Dermis microvascular lymphatic vessel endothelial cell (primary cell): Measurements from ENCODE around the gene HSCB. TPM values are rescaled to one million over a fixed set of nuclear protein-coding genes. Genes with fewer than 3 reads are reported as not detected.
"Not testable (repeated sequence)": the region's sequence is repeated elsewhere in the genome, so short reads cannot be mapped to it uniquely, and the experiment has no call there.

Experiments
- DNase-seq, 2 donors: peaks; one replicate each; pipeline versions ENCODE4 v3.0.0 to v3.0.0-alpha.2; 2010; ENCODE audit warnings: low read depth in 2 of 2
- total RNA-seq: library from RNA; depleted of rRNA; stranded (reverse); fragments of >200 nt; gene quantifications from 2 replicates; pipeline ENCODE4 v1.2.1, GENCODE V29; 2014

Gene HSCB, protein sequence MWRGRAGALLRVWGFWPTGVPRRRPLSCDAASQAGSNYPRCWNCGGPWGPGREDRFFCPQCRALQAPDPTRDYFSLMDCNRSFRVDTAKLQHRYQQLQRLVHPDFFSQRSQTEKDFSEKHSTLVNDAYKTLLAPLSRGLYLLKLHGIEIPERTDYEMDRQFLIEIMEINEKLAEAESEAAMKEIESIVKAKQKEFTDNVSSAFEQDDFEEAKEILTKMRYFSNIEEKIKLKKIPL
- total RNA-seq = 14.9 and 19.8 TPM in 2 replicates

DNA sequence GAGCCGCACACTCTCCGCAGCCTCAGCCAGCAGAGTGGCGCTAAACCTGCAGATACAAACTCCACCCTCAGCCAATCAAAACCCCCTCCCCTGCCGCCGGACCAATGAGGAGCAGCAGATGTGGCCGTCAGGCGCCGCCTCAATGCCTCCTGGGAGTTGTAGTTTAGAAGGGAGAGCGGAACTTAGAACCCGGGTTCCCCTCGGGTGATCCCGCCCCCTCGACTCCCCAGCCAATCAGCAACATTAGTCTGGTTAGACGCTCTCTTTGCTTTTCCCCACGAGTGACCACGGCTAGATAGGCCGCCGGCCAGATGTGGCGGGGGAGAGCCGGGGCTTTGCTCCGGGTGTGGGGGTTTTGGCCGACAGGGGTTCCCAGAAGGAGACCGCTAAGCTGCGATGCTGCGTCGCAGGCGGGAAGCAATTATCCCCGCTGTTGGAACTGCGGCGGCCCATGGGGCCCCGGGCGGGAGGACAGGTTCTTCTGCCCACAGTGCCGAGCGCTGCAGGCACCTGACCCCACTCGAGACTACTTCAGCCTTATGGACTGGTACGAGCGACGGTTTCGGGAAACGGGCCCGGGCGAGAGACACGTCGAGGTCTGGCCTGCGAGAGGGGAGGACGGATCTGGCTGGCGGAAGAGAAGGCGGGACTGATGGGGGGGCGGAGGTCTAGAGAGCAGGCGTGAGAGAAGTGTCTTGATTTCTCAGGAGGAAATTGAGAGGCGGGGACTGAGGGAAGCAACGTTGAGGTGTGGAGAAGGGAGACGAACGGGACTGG, at the start of gene HSCB, which contains the start of gene CHEK2:
Gene HSCB (plus strand): TSS at position 255 of the 777 bp plus-strand sequence. CDS start 57 bp downstream, at position 312.
Gene CHEK2 (minus strand): TSS at position 36 of the 777 bp plus-strand sequence. CDS start 7,099 bp downstream, outside the sequence.
- DNase-seq = peak; percentile 98 to 100

DNA sequence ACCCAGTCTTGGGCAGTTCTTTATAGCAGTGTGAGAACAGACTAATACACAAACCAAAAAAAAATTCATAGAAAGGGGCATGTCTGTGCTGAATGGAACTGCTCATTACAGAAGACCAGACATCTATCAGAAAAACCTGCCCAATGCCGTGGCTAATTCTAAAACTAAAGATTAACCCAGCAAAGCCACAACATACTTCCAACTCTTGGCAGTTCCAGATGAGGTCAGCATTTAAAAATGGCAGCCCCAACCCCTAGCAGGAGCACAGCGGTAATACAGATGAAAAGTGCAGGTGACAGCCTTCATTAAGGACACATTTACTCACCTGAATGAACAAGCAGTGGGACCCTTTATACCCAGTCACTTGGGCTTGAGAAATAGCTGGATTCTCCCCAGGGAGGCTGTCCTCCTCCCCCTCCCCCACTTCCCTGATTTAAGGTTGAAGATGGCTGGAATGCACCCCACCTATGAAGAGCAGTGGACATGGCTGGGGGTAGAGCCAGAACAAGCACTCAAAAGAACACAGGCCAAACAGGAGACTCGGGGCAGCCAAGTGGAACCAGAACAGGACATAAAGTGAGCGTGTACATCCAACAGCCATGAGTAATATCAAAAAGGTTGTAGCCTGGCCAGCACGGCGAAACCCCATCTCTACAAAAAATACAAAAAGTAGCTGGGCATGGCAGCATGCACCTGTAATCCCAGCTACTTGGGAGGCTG, 48.6 kb upstream of the HSCB start:
- not testable (repeated sequence) for DNase-seq

GRCh38 chr22:28702891-28703290, 38.9 kb upstream of the HSCB start:
- no peak for DNase-seq

- DNase-seq = no peak
Measured at GRCh38 chr22:28703436-28703835, 38.4 kb upstream of the HSCB start.

DNA sequence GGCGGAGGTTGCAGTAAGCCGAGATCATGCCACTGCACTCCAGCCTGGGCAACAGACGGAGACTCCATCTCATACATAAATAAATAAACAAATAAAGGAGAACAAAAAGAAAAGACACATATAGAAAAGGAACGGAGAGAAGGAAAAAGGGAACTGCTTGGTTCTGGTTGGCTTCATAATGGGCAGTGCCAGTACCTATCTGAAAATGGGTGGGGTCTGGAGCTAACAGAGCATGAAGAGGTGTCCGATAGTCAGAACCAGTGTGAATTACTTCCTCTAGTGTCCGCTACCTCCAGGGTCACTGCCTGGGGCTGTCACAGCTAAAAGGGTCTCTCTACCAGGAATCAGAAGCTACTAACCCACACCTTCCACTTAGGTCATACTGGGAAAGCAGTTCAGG, 35.0 kb upstream of the HSCB start:
- DNase-seq = no peak

GRCh38 chr22:28710107-28710506, 31.7 kb upstream of the HSCB start:
- DNase-seq = peak in 1 of 2 donors; percentile 47

GRCh38 chr22:28710576-28711191, 31.2 kb upstream of the HSCB start:
- DNase-seq = peak; percentile 59 to 80

DNA sequence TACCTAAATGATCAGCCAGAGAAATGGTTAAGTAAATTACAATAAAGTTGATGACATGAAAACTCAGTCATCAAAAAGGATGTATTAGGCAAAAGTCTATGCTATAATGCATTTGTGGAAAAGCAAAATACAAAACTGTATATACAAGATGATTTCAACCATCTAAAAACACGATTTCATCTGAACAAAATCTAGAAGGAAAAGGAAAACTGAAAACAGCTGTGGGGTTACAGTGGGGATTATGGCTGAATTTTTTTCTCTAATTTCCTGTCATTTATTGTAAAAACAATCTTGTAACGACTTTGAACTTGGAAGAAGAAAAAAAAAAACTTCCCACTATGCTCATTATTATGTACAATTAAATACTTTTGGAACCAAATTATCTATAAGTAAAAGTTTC, 30.5 kb upstream of the HSCB start:
- no peak for DNase-seq

GRCh38 chr22:28711820-28712777, 29.7 kb upstream of the HSCB start:
- no peak for DNase-seq

DNA sequence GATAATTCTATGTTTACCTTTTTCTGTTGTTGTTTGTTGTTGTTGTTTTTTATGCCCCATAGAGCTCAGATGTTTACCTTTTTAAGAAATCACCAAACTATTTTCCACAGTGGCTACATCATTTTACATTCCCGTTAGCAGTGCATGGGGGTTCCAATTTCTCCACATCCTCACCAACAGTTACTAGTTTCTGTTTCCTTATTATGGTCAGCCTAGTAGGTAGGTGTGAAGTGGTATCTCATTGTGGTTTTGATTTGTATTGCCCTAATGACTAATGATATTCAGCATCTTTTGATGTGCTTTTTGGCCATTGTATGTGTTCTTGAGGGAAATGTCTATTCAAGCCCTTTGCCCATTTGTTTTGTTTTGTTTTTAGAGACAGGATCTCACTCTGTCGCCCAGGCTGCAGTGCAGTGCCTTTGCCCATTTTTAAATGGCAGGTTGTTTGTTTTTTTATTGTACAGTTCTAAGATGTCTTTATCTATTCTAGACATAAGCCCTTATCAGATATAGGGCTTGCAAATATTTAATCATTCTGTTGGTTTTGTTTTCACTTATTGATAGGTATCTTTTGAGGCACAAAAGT, 27.7 kb upstream of the HSCB start:
- peak in 1 of 2 donors; percentile 35 for DNase-seq

GRCh38 chr22:28715611-28716010, 26.2 kb upstream of the HSCB start:
- no peak for DNase-seq

DNA sequence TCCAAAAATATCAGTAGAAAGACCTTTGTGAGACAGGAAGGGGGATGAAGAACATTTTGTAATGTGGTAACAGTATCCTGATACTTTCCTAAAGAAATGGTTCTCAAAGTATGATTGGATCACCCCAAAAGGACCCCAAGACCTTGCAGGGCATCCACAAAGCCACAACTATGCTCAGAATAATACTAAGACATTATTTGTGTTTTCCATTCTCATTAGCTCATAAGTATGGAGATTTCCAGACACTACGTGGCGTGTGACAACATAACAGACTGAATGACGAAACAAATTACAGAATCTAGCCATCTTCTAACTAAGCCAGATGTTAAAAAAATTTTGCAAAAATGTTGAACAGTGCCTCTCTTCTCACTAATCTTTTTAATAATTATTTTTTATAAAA, 25.2 kb upstream of the HSCB start:
- DNase-seq = no peak

DNA sequence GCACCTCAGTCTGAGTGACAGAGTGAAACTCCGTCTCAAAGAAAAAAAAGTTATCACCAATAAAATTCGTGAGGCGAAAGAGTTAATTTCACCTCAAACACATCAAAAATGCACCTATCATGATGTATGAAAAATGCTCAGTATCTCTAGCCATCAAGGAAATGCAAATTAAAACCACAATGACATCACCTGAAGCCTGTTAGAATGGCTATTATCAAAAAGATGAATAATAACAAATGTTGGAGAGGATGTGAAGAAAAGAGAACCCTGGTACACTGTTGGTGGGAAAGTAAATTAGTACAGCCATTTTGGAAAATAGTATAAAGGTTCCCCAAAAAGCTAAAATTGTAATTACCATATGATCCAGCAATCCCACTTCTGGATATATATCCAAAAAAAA, 23.8 kb upstream of the HSCB start:
- no peak for DNase-seq

DNA sequence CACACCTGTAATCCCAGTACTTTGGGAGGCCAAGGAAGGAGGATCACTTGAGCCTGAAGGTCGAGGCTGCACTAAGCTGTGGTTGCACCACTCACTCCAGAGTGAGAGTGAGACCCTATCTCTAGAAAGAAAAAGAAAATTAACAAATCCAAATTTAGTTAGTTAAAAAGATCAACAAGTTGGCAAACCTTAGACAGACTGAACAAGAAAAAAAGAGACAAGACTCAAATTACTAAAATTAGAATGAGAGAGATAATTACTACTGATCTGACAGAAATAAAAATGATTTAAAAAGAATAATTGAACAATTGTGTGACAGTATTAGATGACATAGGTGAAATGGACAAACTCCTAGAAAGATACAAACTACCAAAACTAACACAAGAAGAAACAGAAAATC, 13.8 kb upstream of the HSCB start:
- DNase-seq = no peak

DNA sequence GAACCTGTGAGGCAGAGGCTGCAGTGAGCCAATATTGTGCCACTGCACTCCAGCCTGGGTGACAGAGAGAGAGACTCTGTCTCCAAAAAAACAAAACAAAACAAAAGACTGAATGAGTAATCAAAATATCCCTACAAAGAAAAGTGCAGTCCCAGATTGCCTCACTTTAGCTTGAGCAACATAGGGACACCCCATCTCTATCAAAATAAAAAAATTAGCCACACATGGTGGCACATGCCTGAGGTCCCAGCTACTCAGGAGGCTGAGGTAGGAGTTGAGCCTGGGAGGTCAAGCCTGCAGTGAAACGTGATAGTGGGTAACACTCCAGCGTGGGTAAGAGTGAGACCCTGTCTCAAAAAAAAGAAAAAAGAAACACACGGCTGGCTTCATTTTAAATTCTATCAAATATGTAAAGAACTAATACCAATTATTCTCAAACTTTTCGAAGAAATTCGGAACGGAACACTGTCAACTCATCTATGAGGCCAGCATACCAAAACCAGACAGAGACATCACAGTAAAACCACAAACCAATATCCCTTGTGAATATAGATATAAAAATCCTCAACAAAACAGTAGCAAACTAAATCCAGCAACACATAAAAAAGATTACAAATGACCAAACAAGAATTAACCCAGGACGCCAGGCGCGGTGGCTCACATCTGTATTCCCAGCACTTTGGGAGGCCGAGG, 13.1 kb upstream of the HSCB start:
- no peak for DNase-seq

DNA sequence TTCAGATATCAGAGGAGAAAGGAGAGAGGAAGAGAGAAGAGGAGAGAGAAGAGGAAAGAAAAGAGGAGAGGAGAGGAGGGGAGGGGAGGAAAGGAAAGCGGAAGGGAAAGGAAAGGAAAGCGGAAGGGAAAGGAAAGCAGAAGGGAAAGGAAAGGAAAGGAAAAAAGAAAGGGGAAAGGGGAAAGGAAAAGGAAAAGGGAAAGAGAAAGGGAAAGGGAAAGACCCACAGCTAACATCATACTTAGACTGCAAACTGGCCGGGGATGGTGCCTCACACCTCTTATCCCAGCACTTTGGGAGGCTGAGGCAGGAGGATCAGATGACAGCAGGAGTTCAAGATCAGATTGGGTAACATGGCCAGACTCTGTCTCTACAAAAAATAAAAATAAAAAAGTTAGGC, 11.7 kb upstream of the HSCB start:
- no peak for DNase-seq

DNA sequence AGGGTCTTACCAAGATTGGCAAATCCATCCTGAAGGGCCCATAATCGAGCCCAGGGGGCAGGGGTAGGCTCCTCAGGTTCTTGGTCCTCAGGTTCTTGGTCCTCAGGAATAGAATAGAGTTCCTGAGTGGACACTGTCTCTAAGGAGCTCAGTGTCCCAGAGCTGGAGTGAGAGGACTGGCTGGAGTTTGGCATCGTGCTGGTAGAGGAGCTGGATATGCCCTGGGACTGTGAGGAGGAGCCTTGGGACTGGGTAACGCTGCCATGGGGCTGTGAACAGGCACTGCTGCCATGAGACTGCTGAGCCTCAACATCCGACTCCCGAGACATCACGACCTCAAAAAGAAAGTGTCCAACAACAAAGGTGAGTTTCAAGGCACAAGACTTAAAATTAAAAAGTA, 7.4 kb upstream of the HSCB start:
- DNase-seq = no peak

- no peak for DNase-seq
Measured at GRCh38 chr22:28736301-28737155, 5.3 kb upstream of the HSCB start.

GRCh38 chr22:28737701-28738100, 4.1 kb upstream of the HSCB start:
- DNase-seq = no peak
